Esophagus squamous epithelium (tissue), 5 donors: ENCODE measurements around the gene RAET1G. TPM values are rescaled to one million over a fixed set of nuclear protein-coding genes. Genes with fewer than 3 reads are reported as not detected.

ENCODE experiments used
- DNase-seq: peaks from one replicate; lab custom pipeline; 2025; lab: John Stamatoyannopoulos, UW
- H3K27ac ChIP-seq, 4 donors: fragments of 200-600 bp; sonication (generic); one replicate each; pipeline ENCODE4 v1.5.1; 2016 to 2019; ENCODE audit warnings: mild to moderate bottlenecking in 1 of 4
- H3K27me3 ChIP-seq, 4 donors: fragments of 200-600 bp; sonication (generic); 1 replicate in 3 of 4; 2 replicates in 1 of 4; pipeline versions ENCODE4 v1.5.1 to v1.6.0; 2017 to 2021; ENCODE audit warnings: antibody characterized with exemption in 1 of 4
- H3K36me3 ChIP-seq, 3 donors: fragments of 200-600 bp; sonication (generic); one replicate each; pipeline ENCODE4 v1.5.1; 2016 to 2019
- H3K4me1 ChIP-seq, 3 donors: fragments of 200-600 bp; sonication (generic); one replicate each; pipeline ENCODE4 v1.5.1; 2017 to 2019
- H3K4me3 ChIP-seq, 4 donors: fragments of 200-600 bp; sonication (generic); 1 replicate in 3 of 4; 2 replicates in 1 of 4; pipeline ENCODE4 v1.5.1; 2016 to 2019; ENCODE audit warnings: mild to moderate bottlenecking in 2 of 4, moderate library complexity in 1 of 4
- H3K9me3 ChIP-seq, 3 donors: fragments of 200-600 bp; sonication (generic); one replicate each; pipeline ENCODE4 v1.5.1; 2016 to 2019
- CTCF ChIP-seq, 6 experiments: fragments of 450-650 bp in 4 of 6; fragments of 200-600 bp in 2 of 6; sonication (generic) in 2 of 6; IDR thresholded peaks; one replicate each; pipeline ENCODE4 v1.5.1; 2016 to 2019; ENCODE audit warnings: antibody characterized with exemption in 6 of 6, mild to moderate bottlenecking in 4 of 6, moderate library complexity in 4 of 6
- POLR2A ChIP-seq, 4 donors: fragments of 450-650 bp; IDR thresholded peaks; one replicate each; pipeline ENCODE4 v1.6.1; 2017; ENCODE audit warnings: antibody characterized with exemption in 4 of 4, mild to moderate bottlenecking in 4 of 4, moderate library complexity in 3 of 4
- WGBS, 2 donors: methylation state at CpG; one replicate each; pipeline ENCODE4 v1.1.5; 2018; 5-methylcytosine and 5-hydroxymethylcytosine counted together
- intact Hi-C: fragments of 100-400 bp; cut with DNase I; formaldehyde crosslinking; loops from one replicate; pipeline ENCODE4 v1.15.0; 2022
- total RNA-seq, 4 donors: library from RNA; depleted of rRNA; stranded (reverse); fragments of >200 nt; gene quantifications; one replicate each; pipeline ENCODE4 v1.1.0, GENCODE V29; 2016
- donor health status: DM: yes; HTN: yes; CAD: no.

RAET1G gene
- total RNA-seq, 4 donors from 2014 or later: 9.0 to 26.8 (median 13.5) TPM

- TF ChIP-seq CTCF (IDR thresholded peaks at IDR 0.05) (no peak), POLR2A (IDR thresholded peaks at IDR 0.05) (no peak)
- no peaks in the 10 kb centered on the region for H3K9me3 ChIP-seq
Observed at GRCh38 chr6:149872233-149872632, 50.7 kb downstream of the RAET1G start.

GRCh38 chr6:149871182-149871581 lies 51.7 kb downstream of the RAET1G start:
- TF ChIP-seq CTCF (IDR thresholded peaks at IDR 0.05): no peak
- TF ChIP-seq POLR2A (IDR thresholded peaks at IDR 0.05): no peak
- Histone ChIP-seq H3K27me3 (no peaks in the 10 kb centered on the region), H3K36me3 (no peaks in the 10 kb centered on the region), H3K27ac (no peak overlapping the region), H3K4me1 (peaks cover 0 to 3% (median 0%) of the 10 kb centered on the region in 3 donors), H3K4me3 (no peak overlapping the region), H3K9me3 (no peaks in the 10 kb centered on the region)
- intact Hi-C loops: no loop called here
- 84 to 92% methylated on average over 2 of the region's 2 CpGs for WGBS, 2 donors
- no peak for DNase-seq

More at GRCh38 chr6:149872233-149872632, 50.7 kb downstream of the RAET1G start:
- intact Hi-C loops: no loop called here
- DNase-seq: no peak
- WGBS, 2 donors: 67 to 86% methylated on average over 1 of the region's 1 CpG
- H3K4me3 ChIP-seq: no peak overlapping the region
- no peaks in the 10 kb centered on the region for H3K27me3 ChIP-seq
- H3K36me3 ChIP-seq: no peaks in the 10 kb centered on the region
- H3K4me1 ChIP-seq: peaks cover 0 to 3% (median 0%) of the 10 kb centered on the region in 3 donors
- H3K27ac ChIP-seq: no peak overlapping the region

GRCh38 chr6:149869275-149869892 lies 53.5 kb downstream of the RAET1G start:
- H3K9me3 ChIP-seq: no peaks in the 10 kb centered on the region
- H3K36me3 ChIP-seq: no peaks in the 10 kb centered on the region
- no peak for TF ChIP-seq CTCF (IDR thresholded peaks at IDR 0.05)
- TF ChIP-seq POLR2A (IDR thresholded peaks at IDR 0.05): no peak
- DNase-seq: no peak
- no peak overlapping the region for H3K27ac ChIP-seq
- peaks cover 2 to 12% (median 4%) of the 10 kb centered on the region in 3 donors for H3K4me1 ChIP-seq
- H3K4me3 ChIP-seq: no peak overlapping the region
- no peaks in the 10 kb centered on the region for H3K27me3 ChIP-seq
- 67 to 86% methylated on average over 10 of the region's 10 CpGs for WGBS, 2 donors
- intact Hi-C loops: no loop called here

- intact Hi-C loops: no loop called here
- H3K4me1 ChIP-seq: peaks cover 3 to 15% (median 6%) of the 10 kb centered on the region in 3 donors
- H3K36me3 ChIP-seq: no peaks in the 10 kb centered on the region
- no peaks in the 10 kb centered on the region for H3K9me3 ChIP-seq
- 50 to 52% methylated on average over 3 to 4 of the region's 4 CpGs for WGBS, 2 donors
- no peak for DNase-seq
- no peaks in the 10 kb centered on the region for H3K27me3 ChIP-seq
- H3K27ac ChIP-seq: no peak overlapping the region
- TF ChIP-seq POLR2A (IDR thresholded peaks at IDR 0.05) (no peak), CTCF (IDR thresholded peaks at IDR 0.05) (no peak)
- H3K4me3 ChIP-seq: no peak overlapping the region
Observed at GRCh38 chr6:149867876-149868640, 54.9 kb downstream of the RAET1G start.

Other genes starting within 250 kb of the RAET1G start
- gene LATS1, start 205.0 kb downstream of the RAET1G start, total RNA-seq: 10 to 100 TPM; 12.1 to 21.2 (median 15.5) TPM
- gene NUP43, start 176.6 kb downstream of the RAET1G start, total RNA-seq: 10 to 100 TPM in 3 of 4 donors, 1 to 10 TPM in 1; 7.1 to 18.8 (median 16.4) TPM
- 100 to 1,000 TPM in 1 of 4 donors, 10 to 100 TPM in 3; 77.5 to 101 (median 88.0) TPM for gene PCMT1, start 173.4 kb downstream of the RAET1G start, total RNA-seq
- 10 to 100 TPM; 40.2 to 74.9 (median 58.4) TPM for gene LRP11, start 58.8 kb downstream of the RAET1G start, total RNA-seq
- gene RAET1E, start 25.0 kb downstream of the RAET1G start, total RNA-seq: 10 to 100 TPM; 50.1 to 90.1 (median 67.9) TPM
- 10 to 100 TPM in 1 of 4 donors, 1 to 10 TPM in 3; 2.9 to 11.1 (median 4.6) TPM for gene ULBP2, start 18.9 kb upstream of the RAET1G start, total RNA-seq
- under 1 TPM in 2 of 4 donors, not detected in 2; 0.26 to 0.27 TPM for gene ULBP1, start 40.8 kb upstream of the RAET1G start, total RNA-seq
- 10 to 100 TPM; 14.5 to 99.5 (median 62.5) TPM for gene RAET1L, start 102.4 kb upstream of the RAET1G start, total RNA-seq
- 1 to 10 TPM; 2.1 to 5.0 (median 3.3) TPM for gene ULBP3, start 146.0 kb upstream of the RAET1G start, total RNA-seq
- 10 to 100 TPM in 3 of 4 donors, 1 to 10 TPM in 1; 9.3 to 27.8 (median 21.3) TPM for gene PPP1R14C, start 219.9 kb upstream of the RAET1G start, total RNA-seq